MCF 10A (cell line): ENCODE data around the gene PLAU. TPM values are rescaled to one million over a fixed set of nuclear protein-coding genes. Genes with fewer than 3 reads are reported as not detected.

ENCODE experiments used
- BruUV-seq: library from RNA; stranded (reverse); fragments of 400-500 nt; replicated peaks from 2 replicates; lab custom pipeline; 2021; lab: Mats Ljungman, UMichigan
- CTCF ChIA-PET: fragments of 300-600 bp; sonication (Branson Sonifier 250); formaldehyde crosslinking; extraction: SDS; loops from one replicate; lab custom pipeline; 2021; ENCODE audit warnings: antibody characterized with exemption, inconsistent platforms; lab: Yijun Ruan, JAX
- POLR2A ChIA-PET: fragments of 300-600, 350-650 bp; sonication (Branson Sonifier 250); formaldehyde crosslinking; extraction: SDS; loops from one replicate; lab custom pipeline; 2020; ENCODE audit warnings: antibody characterized with exemption, inconsistent platforms; lab: Yijun Ruan, JAX
- DNase-seq: peaks from one replicate; pipeline ENCODE4 v3.0.0-alpha.2; 2018; ENCODE audit not compliant: unreplicated experiment
- H3K27ac Mint-ChIP-seq: one replicate; pipeline ENCODE4 v1.8.0; 2022; ENCODE audit warnings: mild to moderate bottlenecking, low read depth, mixed read lengths; ENCODE audit not compliant: unreplicated experiment
- H3K27me3 Mint-ChIP-seq: one replicate; pipeline ENCODE4 v1.8.0; 2022; ENCODE audit warnings: mixed read lengths; ENCODE audit not compliant: insufficient read depth, unreplicated experiment
- H3K36me3 Mint-ChIP-seq: one replicate; pipeline ENCODE4 v1.8.0; 2022; ENCODE audit warnings: mild to moderate bottlenecking, moderate library complexity, mixed read lengths; ENCODE audit not compliant: insufficient read depth, unreplicated experiment
- H3K4me1 Mint-ChIP-seq: one replicate; pipeline ENCODE4 v1.8.0; 2022; ENCODE audit warnings: mixed read lengths; ENCODE audit not compliant: insufficient read depth, unreplicated experiment
- H3K4me3 Mint-ChIP-seq: one replicate; pipeline ENCODE4 v1.8.0; 2022; ENCODE audit warnings: mild to moderate bottlenecking, moderate library complexity, mixed read lengths; ENCODE audit not compliant: unreplicated experiment
- H3K9me3 Mint-ChIP-seq: one replicate; pipeline ENCODE4 v1.8.0; 2022; ENCODE audit warnings: mixed read lengths; ENCODE audit not compliant: unreplicated experiment
- intact Hi-C: fragments of 100-400 bp; cut with micrococcal nuclease; formaldehyde crosslinking; loops from 2 replicates; pipeline ENCODE4 v1.14.1; 2022
- total RNA-seq: library from RNA; stranded (reverse); gene quantifications from 2 replicates; pipeline ENCODE4 v1.2.3, GENCODE V29; 2022
- TF ChIP-seq, protein P1 (sequence below): fragments of 200-600 bp; IDR thresholded peaks from one replicate; pipeline ENCODE4 v1.8.0; 2022; ENCODE audit warnings: antibody characterized with exemption, mild to moderate bottlenecking; ENCODE audit not compliant: unreplicated experiment

The PLAU gene
- total RNA-seq, 1 experiment from 2014 or later, result 30.6 TPM

GRCh38 chr10:73948947-73949633 lies 38.2 kb downstream of the PLAU start:
- Mint-ChIP-seq H3K36me3 (peaks cover 6% of the 10 kb centered on the region), H3K4me1 (no peaks in the 10 kb centered on the region), H3K9me3 (no peaks in the 10 kb centered on the region), H3K4me3 (no peak overlapping the region), H3K27me3 (no peaks in the 10 kb centered on the region), H3K27ac (no peak overlapping the region)
- no peak for DNase-seq
- intact Hi-C loops, result no loop called here
- CTCF ChIA-PET, result interaction anchor here (0.6 to 24.2 kb wide), 4 partner anchors 9 to 183 kb away, joined by 3 to 658 read pairs (median 4); partner anchors contain the start of gene CAMK2G
- POLR2A ChIA-PET, result no interaction called here
- no TSS peak for BruUV-seq
- TF ChIP-seq, protein P1, sequence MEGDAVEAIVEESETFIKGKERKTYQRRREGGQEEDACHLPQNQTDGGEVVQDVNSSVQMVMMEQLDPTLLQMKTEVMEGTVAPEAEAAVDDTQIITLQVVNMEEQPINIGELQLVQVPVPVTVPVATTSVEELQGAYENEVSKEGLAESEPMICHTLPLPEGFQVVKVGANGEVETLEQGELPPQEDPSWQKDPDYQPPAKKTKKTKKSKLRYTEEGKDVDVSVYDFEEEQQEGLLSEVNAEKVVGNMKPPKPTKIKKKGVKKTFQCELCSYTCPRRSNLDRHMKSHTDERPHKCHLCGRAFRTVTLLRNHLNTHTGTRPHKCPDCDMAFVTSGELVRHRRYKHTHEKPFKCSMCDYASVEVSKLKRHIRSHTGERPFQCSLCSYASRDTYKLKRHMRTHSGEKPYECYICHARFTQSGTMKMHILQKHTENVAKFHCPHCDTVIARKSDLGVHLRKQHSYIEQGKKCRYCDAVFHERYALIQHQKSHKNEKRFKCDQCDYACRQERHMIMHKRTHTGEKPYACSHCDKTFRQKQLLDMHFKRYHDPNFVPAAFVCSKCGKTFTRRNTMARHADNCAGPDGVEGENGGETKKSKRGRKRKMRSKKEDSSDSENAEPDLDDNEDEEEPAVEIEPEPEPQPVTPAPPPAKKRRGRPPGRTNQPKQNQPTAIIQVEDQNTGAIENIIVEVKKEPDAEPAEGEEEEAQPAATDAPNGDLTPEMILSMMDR, result no peak

DNA sequence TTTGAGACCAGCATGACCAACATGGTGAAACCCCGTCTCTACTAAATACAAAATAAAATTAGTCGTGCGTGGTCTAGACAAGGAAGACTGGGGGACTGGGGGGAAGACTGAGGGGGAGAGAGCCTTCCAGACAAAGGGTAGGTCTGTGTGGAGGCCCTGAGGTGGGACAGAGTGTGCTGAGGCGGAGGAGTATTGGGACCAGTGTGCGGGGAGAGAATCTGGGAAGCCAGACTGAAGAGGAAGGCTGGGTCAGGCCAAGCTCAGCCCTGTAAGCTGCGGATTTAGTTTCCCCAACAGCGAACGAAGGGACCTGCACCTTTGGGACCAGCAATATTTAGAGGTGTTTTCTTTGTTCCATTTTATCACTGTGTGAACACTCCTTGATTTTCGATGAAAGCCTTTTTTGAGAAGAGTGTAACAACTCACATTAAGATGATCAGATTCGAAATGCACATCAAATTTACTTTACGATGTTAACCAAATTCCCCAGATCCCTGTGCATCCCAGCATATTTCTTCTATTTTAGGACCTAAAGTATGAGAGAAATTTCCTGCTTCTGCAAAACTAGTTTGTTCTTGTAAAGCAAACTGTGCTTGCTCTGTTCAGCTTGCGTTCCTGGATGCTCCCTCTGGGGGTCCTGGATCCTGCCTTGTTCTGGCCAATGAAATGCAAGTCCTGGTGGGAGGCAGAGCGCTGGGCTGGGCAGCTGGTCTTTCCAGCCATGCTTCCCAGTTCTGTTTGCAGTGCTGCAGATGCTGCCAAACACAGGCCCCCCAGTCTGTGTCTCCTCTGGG lies 39.4 kb downstream of the PLAU start:
- no peaks in the 10 kb centered on the region for H3K9me3 Mint-ChIP-seq
- H3K4me1 Mint-ChIP-seq, result no peaks in the 10 kb centered on the region
- peaks cover 6% of the 10 kb centered on the region for H3K36me3 Mint-ChIP-seq
- DNase-seq, result no peak
- BruUV-seq, result no TSS peak
- intact Hi-C loops, result no loop called here
- no peak overlapping the region for H3K27ac Mint-ChIP-seq
- POLR2A ChIA-PET, result no interaction called here
- no peaks in the 10 kb centered on the region for H3K27me3 Mint-ChIP-seq
- CTCF ChIA-PET, result interaction anchor here (0.5 to 24.2 kb wide), 4 partner anchors 10 to 85 kb away, joined by 3 to 658 read pairs (median 11); partner anchors contain the start of gene CAMK2G
- H3K4me3 Mint-ChIP-seq, result no peak overlapping the region
- TF ChIP-seq, protein P1, result no peak

DNA sequence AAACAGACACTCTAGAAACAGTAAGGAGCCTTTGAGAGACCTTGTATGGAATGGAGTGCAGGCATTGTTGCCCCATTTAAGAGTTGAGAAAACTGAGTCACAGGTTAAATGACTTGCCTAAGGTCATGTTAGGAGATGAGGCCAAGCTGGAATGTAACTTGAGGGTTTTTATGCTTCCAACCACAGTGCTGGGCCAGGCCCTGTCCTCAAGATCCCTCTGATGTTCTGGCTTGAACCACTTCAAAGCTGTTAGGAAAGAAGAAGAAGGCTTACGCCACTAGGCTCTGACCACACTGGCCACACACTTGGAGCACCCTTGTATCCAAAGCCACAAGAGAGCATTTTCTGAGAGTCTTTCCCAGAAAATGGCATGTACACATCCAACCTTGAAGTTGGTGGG lies 42.7 kb downstream of the PLAU start:
- Mint-ChIP-seq H3K9me3 (no peaks in the 10 kb centered on the region), H3K36me3 (no peaks in the 10 kb centered on the region), H3K27me3 (no peaks in the 10 kb centered on the region), H3K4me3 (no peak overlapping the region), H3K4me1 (peaks cover 4% of the 10 kb centered on the region), H3K27ac (no peak overlapping the region)
- TF ChIP-seq, protein P1, result no peak
- ChIA-PET CTCF (interaction anchor here (1.1 to 1.8 kb wide), 2 partner anchors 13 to 66 kb away, joined by 4 to 13 read pairs; no protein-coding TSS in a partner anchor), POLR2A (interaction anchor here (0.7 kb wide), 1 partner anchor 10 kb away, joined by 3 read pairs; no protein-coding TSS in a partner anchor)
- BruUV-seq, result no TSS peak
- no peak for DNase-seq
- intact Hi-C loops, result no loop called here

- POLR2A ChIA-PET, result interaction anchor here (0.9 kb wide), 1 partner anchor 11 kb away, joined by 3 read pairs; no protein-coding TSS in a partner anchor
- CTCF ChIA-PET, result no interaction called here
- BruUV-seq, result no TSS peak
- DNase-seq, result no peak
- TF ChIP-seq, protein P1, result no peak
- intact Hi-C loops, result loop anchor here (5.0 kb wide), 1 partner anchor 67 kb away; no protein-coding TSS in a partner anchor
- no peaks in the 10 kb centered on the region for H3K27me3 Mint-ChIP-seq
- H3K27ac Mint-ChIP-seq, result no peak overlapping the region
- no peaks in the 10 kb centered on the region for H3K36me3 Mint-ChIP-seq
- H3K4me3 Mint-ChIP-seq, result no peak overlapping the region
- no peaks in the 10 kb centered on the region for H3K9me3 Mint-ChIP-seq
- H3K4me1 Mint-ChIP-seq, result peaks cover 4% of the 10 kb centered on the region
Measured at GRCh38 chr10:73954737-73955136, 43.8 kb downstream of the PLAU start.
